Neuron (in vitro differentiated cells): ENCODE data around the gene DDX53.

Source experiments
- H2AFZ ChIP-seq: one replicate; pipeline ENCODE4 v1.6.1; 2013; ENCODE audit warnings: low read depth, mild to moderate bottlenecking, inconsistent platforms, low read length, moderate library complexity
- H3K27me3 ChIP-seq: one replicate; pipeline ENCODE4 v1.6.1; 2013; ENCODE audit warnings: low read length; ENCODE audit not compliant: insufficient read depth
- H3K36me3 ChIP-seq: one replicate; pipeline ENCODE4 v1.6.1; 2013; ENCODE audit warnings: low read length; ENCODE audit not compliant: insufficient read depth
- H3K4me1 ChIP-seq: one replicate; pipeline ENCODE4 v1.6.1; 2013; ENCODE audit warnings: low read length; ENCODE audit not compliant: insufficient read depth
- H3K4me3 ChIP-seq: 2 replicates; pipeline ENCODE4 v1.5.1; 2013; ENCODE audit warnings: mild to moderate bottlenecking, low read length, moderate library complexity
- H3K9me3 ChIP-seq: one replicate; pipeline ENCODE4 v1.6.1; 2013; ENCODE audit warnings: low read length

The DDX53 gene

GRCh38 chrX:23003116-23003515 is 3.4 kb downstream of the DDX53 start:
- Histone ChIP-seq H3K4me3 (no peak overlapping the region), H3K4me1 (no peaks in the 10 kb centered on the region), H3K36me3 (no peaks in the 10 kb centered on the region), H2AFZ (no peak overlapping the region), H3K9me3 (no peaks in the 10 kb centered on the region), H3K27me3 (no peaks in the 10 kb centered on the region)

- no peaks in the 10 kb centered on the region for H3K27me3 ChIP-seq
- no peak overlapping the region for H3K4me3 ChIP-seq
- H3K9me3 ChIP-seq: no peaks in the 10 kb centered on the region
- no peaks in the 10 kb centered on the region for H3K36me3 ChIP-seq
- H3K4me1 ChIP-seq: no peaks in the 10 kb centered on the region
- no peak overlapping the region for H2AFZ ChIP-seq
These were observed 8.8 kb downstream of the DDX53 start for GRCh38 chrX:23008431-23009099.

GRCh38 chrX:23012162-23012561 is 12.4 kb downstream of the DDX53 start:
- Histone ChIP-seq H3K27me3 (no peaks in the 10 kb centered on the region), H3K4me3 (no peak overlapping the region), H3K9me3 (no peaks in the 10 kb centered on the region), H2AFZ (no peak overlapping the region), H3K4me1 (no peaks in the 10 kb centered on the region), H3K36me3 (no peaks in the 10 kb centered on the region)

GRCh38 chrX:23012636-23013035 is 12.9 kb downstream of the DDX53 start:
- Histone ChIP-seq H3K27me3 (no peaks in the 10 kb centered on the region), H3K4me1 (no peaks in the 10 kb centered on the region), H2AFZ (no peak overlapping the region), H3K36me3 (no peaks in the 10 kb centered on the region), H3K4me3 (no peak overlapping the region), H3K9me3 (no peaks in the 10 kb centered on the region)

GRCh38 chrX:23013366-23013765 is 13.6 kb downstream of the DDX53 start:
- Histone ChIP-seq H3K4me3 (no peak overlapping the region), H3K4me1 (no peaks in the 10 kb centered on the region), H3K36me3 (no peaks in the 10 kb centered on the region), H3K27me3 (no peaks in the 10 kb centered on the region), H2AFZ (no peak overlapping the region), H3K9me3 (no peaks in the 10 kb centered on the region)

GRCh38 chrX:23031600-23031999 is 31.8 kb downstream of the DDX53 start:
- Histone ChIP-seq H3K36me3 (no peaks in the 10 kb centered on the region), H3K27me3 (no peaks in the 10 kb centered on the region), H2AFZ (no peak overlapping the region)

GRCh38 chrX:23035493-23035892 is 35.7 kb downstream of the DDX53 start:
- H3K27me3 ChIP-seq: no peaks in the 10 kb centered on the region
- no peaks in the 10 kb centered on the region for H3K4me1 ChIP-seq
- no peaks in the 10 kb centered on the region for H3K36me3 ChIP-seq
- H3K4me3 ChIP-seq: no peak overlapping the region
- H3K9me3 ChIP-seq: no peaks in the 10 kb centered on the region
- H2AFZ ChIP-seq: no peak overlapping the region

More at GRCh38 chrX:23031600-23031999, 31.8 kb downstream of the DDX53 start:
- Histone ChIP-seq H3K9me3 (no peaks in the 10 kb centered on the region), H3K4me3 (no peak overlapping the region), H3K4me1 (no peaks in the 10 kb centered on the region)

- H3K9me3 ChIP-seq: no peaks in the 10 kb centered on the region
- H3K4me1 ChIP-seq: no peaks in the 10 kb centered on the region
- no peak overlapping the region for H3K4me3 ChIP-seq
- no peaks in the 10 kb centered on the region for H3K27me3 ChIP-seq
- H3K36me3 ChIP-seq: no peaks in the 10 kb centered on the region
- H2AFZ ChIP-seq: no peak overlapping the region
These were observed 46.7 kb downstream of the DDX53 start for GRCh38 chrX:23046443-23046842.

GRCh38 chrX:23048806-23049573 is 49.2 kb downstream of the DDX53 start:
- Histone ChIP-seq H3K36me3 (no peaks in the 10 kb centered on the region), H3K9me3 (no peaks in the 10 kb centered on the region), H2AFZ (no peak overlapping the region), H3K4me1 (no peaks in the 10 kb centered on the region), H3K4me3 (no peak overlapping the region), H3K27me3 (no peaks in the 10 kb centered on the region)

GRCh38 chrX:23052324-23052723 is 52.6 kb downstream of the DDX53 start:
- H3K36me3 ChIP-seq: no peaks in the 10 kb centered on the region
- H3K4me3 ChIP-seq: no peak overlapping the region
- H3K27me3 ChIP-seq: no peaks in the 10 kb centered on the region
- H3K4me1 ChIP-seq: no peaks in the 10 kb centered on the region
- no peak overlapping the region for H2AFZ ChIP-seq
- H3K9me3 ChIP-seq: no peaks in the 10 kb centered on the region
